NCI-H2196 treated with DMSO at 0.1 percent for 48 hours (cell line): ENCODE measurements around the gene GTF2B.
"Not testable (repeated sequence)": the region's sequence is repeated elsewhere in the genome, so short reads cannot be mapped to it uniquely, and the experiment has no call there.

Source experiments
- DNase-seq: peaks from one replicate; lab custom pipeline; 2025; ENCODE audit not compliant: unreplicated experiment; lab: John Stamatoyannopoulos, UW

Gene GTF2B

DNA sequence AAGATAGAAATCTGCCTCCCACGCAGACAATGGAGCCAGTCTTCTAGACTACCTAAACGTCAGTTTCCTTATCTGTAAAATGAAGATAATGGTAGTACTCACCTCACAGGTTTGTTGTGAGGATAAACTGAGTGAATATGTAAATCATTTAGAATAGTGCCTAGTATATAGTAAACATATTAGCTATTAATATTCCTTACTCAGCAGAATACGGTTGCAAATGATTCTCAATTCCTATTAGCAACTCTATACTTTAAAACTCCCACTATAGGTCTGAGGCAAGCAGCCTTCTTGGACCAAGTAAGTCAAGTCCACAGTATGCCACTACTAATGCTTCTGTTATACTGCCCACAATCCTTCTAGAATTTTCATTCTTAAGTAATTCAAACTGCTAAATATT lies 5.4 kb downstream of the GTF2B start:
- DNase-seq = no peak

DNA sequence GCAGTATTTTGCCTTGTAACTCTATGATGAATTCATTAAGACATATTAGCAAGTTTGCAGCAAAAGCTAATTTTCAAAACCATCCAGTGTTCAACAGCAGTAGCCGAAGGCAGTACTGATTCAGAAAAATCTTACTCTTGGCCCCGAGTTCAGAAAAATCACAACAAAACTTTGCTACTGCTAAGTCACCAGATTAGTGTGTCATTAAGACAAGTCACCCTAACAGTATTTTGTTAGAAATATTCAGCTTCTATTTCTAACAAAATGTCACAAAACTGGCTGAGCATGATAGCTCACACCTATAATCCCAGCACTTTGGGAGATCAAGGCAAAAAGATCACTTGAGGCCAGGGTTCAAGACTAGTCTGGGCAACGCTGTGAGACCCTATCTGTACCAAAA lies 8.2 kb downstream of the GTF2B start:
- DNase-seq = no peak

DNA sequence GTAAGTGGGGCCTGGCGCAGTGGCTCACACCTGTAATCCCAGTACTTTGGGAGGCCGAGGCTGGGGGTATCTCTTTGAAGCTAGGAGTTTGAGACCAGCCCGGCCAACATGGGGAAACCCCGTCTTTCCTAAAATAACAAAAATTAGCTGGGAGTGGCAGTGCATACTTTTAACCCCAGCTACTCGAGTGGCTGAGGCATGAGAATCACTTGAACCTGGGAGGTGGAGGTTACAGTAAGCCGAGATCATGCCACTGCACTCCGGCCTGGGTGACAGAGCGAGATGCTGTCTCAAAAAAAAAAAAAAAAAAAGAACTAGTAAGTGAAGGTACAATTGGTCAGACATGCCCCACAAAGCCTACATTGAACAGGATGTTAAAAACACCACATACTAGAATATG lies 10.7 kb downstream of the GTF2B start:
- not testable (repeated sequence) for DNase-seq

DNA sequence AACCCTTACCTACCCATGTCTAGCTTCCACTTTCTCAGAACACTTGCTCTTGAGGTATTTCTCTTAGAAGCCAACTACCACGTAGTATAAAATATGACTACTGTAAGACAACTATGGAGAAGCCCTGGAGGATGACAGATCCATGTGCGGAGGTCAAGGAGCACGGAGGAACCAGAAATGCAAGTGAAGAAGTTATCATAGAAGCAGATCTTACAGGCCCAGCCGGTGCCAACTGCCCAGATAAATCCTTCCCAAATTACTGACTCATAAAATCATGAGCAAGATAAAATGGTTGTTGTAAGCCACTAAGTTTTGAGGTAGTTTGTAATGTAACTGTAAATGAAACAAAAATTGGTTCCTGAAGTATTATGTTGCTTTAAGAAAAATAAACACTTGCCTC lies 12.6 kb downstream of the GTF2B start:
- DNase-seq = no peak

DNA sequence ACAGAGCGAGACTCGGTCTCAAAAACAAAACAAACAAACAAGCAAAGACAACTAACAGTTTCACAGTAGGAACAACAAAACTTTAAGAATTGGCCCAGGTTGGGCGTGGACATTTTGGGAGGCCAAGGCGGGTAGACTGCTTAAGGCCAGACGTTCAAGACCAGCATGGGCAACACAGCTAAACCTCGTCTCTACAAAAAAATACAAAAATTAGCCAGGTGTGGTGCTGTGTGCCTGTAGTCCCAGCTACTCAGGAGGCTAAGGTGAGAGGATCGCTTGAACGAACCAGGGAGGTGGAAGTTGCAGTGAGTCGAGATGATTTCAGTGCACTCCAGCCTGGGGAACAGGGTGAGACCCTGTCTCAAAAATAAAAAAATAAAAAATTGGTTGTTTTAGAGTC lies 13.5 kb downstream of the GTF2B start:
- no peak for DNase-seq

GRCh38 chr1:88877382-88877825 lies 14.0 kb downstream of the GTF2B start:
- DNase-seq = peak; percentile 34

DNA sequence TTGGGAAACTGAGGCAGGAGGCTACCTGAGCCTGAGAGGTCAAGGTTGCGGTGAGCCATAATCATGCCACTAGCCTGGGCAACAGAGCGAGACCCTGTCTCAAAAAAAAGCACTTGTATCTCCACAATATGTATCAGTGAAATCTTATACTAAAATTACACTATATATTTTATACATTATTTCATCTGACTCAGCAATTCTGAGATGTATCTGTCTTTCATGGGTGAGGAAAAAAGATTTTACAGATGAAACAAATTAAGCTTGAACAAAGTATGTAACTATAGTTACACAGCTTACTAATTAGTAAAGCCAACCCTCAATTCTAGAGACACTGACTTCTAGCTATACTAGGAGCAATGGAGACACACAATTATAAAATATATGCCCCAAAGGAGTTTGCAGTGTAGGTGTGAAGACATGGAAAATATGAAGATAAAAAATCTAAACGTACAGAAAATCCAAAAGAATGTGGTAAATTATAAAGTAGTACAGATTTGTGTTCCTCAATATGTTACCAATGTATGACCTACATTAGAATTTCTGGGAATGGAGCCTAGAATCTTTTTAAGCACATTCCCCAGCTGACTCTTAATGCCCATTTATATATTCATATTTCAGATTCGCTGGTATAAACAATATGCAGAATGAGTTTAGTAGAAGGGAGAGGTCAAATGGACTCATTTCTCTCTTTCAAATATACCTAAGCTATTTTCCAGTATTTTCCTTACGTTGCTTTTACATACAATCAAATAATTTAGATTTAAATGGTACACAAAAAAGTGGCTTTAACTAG lies 14.6 kb downstream of the GTF2B start:
- DNase-seq = no peak

- no peak for DNase-seq
These were observed 15.8 kb downstream of the GTF2B start for GRCh38 chr1:88875595-88875994.

GRCh38 chr1:88873737-88874349 lies 17.5 kb downstream of the GTF2B start:
- no peak for DNase-seq

GRCh38 chr1:88869644-88870043 lies 21.7 kb downstream of the GTF2B start:
- DNase-seq = not testable (repeated sequence)

DNA sequence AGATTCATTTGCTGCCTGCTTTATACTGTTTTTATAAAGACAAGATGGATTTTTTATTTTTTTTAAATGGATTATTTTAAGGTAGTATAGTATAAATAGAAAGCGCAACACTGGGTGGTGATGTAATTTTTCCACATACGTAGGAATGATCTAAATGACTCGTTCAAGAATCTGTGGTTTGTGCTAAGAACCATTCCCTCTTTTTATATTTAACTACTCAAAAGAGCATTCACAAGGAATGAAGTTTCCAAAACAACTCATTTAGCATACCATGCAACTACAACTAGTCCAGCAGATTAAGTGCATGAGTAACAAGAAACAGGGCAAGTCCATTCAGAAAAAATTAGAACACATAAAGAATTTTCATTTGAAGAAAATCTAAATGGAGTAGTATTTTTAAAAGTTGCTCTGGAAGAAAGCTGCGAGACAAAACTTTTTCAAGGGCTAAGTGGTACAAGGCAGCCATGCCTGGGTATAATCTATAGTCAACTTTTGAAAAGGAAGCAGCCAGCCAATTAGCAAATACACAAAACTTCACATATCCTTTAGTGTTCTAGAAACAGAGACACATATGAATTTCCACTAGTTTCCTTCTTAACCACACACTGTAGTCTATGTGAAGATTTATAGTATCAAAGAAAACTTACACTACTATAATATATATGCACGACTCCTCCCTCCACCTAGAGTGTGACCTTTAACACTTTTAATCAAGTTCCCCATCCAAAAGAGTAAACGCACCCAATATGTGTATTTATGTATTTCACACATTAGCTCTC lies 23.4 kb downstream of the GTF2B start:
- DNase-seq = no peak

- no peak for DNase-seq
These were observed 39.9 kb downstream of the GTF2B start for GRCh38 chr1:88851303-88852063.

DNA sequence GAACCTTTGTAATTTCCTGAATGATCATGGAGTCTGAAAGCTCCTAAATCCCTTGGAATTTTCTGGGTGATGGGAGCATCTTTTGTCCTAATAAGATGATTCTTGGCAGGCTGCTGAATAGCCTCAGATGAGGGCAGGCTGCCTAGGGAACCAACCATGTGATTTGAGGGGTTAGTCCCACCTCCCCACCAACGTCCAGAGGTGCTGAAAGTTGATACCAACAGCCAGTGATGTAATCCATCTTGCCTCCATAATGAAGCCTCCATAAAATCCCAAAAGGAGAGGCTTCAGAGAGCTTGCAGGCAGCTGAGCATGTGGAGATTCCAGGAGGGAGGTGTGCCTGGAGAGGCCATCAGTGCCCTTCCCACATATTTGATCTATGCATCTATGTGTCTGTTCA lies 43.7 kb downstream of the GTF2B start:
- DNase-seq = no peak

DNA sequence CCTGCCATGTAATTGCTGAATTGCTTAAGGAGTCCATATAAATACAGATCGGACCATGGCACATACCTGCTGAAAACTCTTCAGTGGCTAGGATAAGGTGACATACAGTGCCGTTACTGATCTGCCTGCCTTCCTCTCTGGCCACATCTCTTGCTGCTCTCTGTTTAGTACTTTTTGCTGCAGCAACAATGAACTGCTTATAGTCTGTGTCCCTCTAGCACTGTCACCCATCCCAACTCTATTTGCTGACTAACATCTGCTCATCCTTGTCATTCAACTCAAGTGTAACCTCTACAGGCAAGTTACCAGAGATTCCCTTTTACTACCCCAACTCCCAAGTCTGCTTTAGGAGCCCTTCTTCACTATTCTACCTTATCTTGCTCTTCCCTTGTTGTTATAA lies 65.6 kb downstream of the GTF2B start:
- no peak for DNase-seq

GRCh38 chr1:88819642-88820041 lies 71.7 kb downstream of the GTF2B start:
- DNase-seq = not testable (repeated sequence)

GRCh38 chr1:88813471-88813870 lies 77.9 kb downstream of the GTF2B start:
- DNase-seq = no peak

DNA sequence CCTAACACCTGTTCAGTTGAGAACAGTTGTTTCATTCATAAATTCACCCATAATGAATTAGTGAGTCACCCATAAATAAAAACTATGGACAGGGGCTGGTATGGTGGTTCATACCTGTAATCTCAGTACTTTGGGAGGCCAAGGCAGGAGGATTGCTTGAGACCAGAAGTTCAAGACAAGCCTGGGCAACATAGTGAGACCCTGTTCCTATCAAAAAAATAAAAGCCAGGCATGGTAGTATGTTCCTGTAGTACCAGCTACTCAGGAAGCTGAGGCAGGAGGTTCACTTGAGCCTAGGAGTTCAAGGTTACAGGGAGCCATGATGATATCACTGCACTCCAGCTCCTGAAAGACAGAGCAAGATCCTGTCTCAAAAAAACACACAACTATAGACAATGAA lies 79.0 kb downstream of the GTF2B start:
- no peak for DNase-seq

DNA sequence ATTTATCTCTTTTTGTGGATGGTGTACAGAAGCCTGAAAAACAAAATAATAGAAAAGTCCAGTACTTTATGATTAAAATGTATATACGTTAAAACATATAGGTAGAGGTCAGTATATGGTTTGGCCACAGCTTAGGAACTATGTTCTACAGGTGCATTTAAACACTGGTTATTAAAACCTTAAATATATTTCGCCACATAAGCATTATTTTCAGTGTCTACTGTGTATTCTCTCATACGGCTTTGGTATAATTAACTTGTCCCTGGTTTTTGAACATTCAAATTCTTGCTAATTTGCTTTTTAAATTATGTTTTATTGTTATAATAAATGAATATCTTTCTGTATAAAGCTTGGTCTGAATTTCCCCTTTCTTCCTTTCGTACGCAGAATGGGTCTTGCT lies 87.9 kb downstream of the GTF2B start:
- no peak for DNase-seq

- DNase-seq = no peak
These were observed 88.4 kb downstream of the GTF2B start for GRCh38 chr1:88802950-88803349.
